Ascending aorta (tissue), 2 donors: ENCODE results near the gene CREB5. TPM values are rescaled to one million over a fixed set of nuclear protein-coding genes. Genes with fewer than 3 reads are reported as not detected.
A peak's percentile ranks its signal among the peaks of the same experiment; 100 is the strongest.
"Not testable (repeated sequence)": the region's sequence is repeated elsewhere in the genome, so short reads cannot be mapped to it uniquely, and the experiment has no call there.

ENCODE experiments used
- DNase-seq, 2 donors: peaks; one replicate each; pipeline ENCODE4 v3.0.0-alpha.2; 2019; ENCODE audit warnings: low spot score in 2 of 2
- H3K27ac ChIP-seq, 2 donors: fragments of 200-600 bp; sonication (generic); one replicate each; pipeline ENCODE4 v1.5.1; 2016 to 2017; ENCODE audit warnings: mild to moderate bottlenecking in 1 of 2
- H3K27me3 ChIP-seq: fragments of 200-600 bp; sonication (generic); one replicate; pipeline ENCODE4 v1.5.1; 2017
- H3K36me3 ChIP-seq, 2 donors: fragments of 200-600 bp; sonication (generic); one replicate each; pipeline ENCODE4 v1.5.1; 2016
- H3K4me1 ChIP-seq, 2 donors: fragments of 200-600 bp; sonication (generic); one replicate each; pipeline ENCODE4 v1.5.1; 2016 to 2017; ENCODE audit warnings: mild to moderate bottlenecking in 1 of 2
- H3K4me3 ChIP-seq, 2 donors: fragments of 200-600 bp; sonication (generic); one replicate each; pipeline ENCODE4 v1.5.1; 2016 to 2017; ENCODE audit warnings: mild to moderate bottlenecking in 1 of 2
- H3K9me3 ChIP-seq, 2 donors: fragments of 200-600 bp; sonication (generic); one replicate each; pipeline ENCODE4 v1.5.1; 2016
- intact Hi-C: fragments of 100-400 bp; cut with DNase I; formaldehyde crosslinking; loops from one replicate; pipeline ENCODE4 v1.15.1; 2023
- total RNA-seq: library from RNA; depleted of rRNA; stranded (reverse); fragments of >200 nt; gene quantifications from one replicate; pipeline ENCODE4 v1.1.0, GENCODE V29; 2016
- TF ChIP-seq, protein P1 (sequence below), 3 experiments: fragments of 200-600 bp in 2 of 3; fragments of 450-650 bp in 1 of 3; sonication (generic) in 2 of 3; IDR thresholded peaks; one replicate each; pipeline ENCODE4 v1.5.1; 2016 to 2019; ENCODE audit warnings: antibody characterized with exemption in 3 of 3, mild to moderate bottlenecking in 1 of 3, moderate library complexity in 1 of 3

Gene CREB5
- total RNA-seq, 1 donor from 2014 or later, result 143 TPM

DNA sequence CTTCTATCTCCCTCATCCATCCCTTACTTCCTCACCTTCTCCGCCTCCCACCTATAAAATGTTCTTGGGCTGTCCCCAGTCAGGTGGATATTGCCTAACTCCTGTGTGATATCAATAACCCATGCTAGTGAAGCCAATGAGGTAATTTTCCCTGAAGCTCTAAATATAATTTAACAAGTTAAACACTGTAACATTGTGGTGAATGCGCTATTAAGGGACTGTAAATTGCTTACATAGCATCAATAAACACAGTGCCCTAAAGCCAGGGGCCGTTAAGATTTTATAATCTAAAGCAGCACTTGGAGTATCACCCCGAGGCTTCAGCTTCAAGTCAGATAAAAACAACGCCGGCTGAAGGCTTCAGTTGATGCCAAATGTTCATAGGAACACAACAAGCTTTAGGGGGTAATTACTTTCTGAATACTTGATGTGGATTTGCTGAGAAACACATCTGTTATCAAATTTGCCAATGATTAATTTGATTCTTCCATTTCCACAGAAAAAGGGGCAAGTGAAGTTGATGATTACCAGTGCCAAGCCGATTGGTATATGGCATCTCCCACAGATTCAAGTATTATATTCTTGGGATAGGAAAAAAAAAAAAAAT lies 138.4 kb downstream of the CREB5 start:
- peaks cover 0 to 4% of the 10 kb centered on the region in 2 donors for H3K4me1 ChIP-seq
- no peaks in the 10 kb centered on the region for H3K36me3 ChIP-seq
- intact Hi-C loops, result no loop called here
- no peaks in the 10 kb centered on the region for H3K27me3 ChIP-seq
- no peak overlapping the region for H3K4me3 ChIP-seq
- TF ChIP-seq, protein P1, sequence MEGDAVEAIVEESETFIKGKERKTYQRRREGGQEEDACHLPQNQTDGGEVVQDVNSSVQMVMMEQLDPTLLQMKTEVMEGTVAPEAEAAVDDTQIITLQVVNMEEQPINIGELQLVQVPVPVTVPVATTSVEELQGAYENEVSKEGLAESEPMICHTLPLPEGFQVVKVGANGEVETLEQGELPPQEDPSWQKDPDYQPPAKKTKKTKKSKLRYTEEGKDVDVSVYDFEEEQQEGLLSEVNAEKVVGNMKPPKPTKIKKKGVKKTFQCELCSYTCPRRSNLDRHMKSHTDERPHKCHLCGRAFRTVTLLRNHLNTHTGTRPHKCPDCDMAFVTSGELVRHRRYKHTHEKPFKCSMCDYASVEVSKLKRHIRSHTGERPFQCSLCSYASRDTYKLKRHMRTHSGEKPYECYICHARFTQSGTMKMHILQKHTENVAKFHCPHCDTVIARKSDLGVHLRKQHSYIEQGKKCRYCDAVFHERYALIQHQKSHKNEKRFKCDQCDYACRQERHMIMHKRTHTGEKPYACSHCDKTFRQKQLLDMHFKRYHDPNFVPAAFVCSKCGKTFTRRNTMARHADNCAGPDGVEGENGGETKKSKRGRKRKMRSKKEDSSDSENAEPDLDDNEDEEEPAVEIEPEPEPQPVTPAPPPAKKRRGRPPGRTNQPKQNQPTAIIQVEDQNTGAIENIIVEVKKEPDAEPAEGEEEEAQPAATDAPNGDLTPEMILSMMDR (IDR thresholded peaks at IDR 0.05), result no peak
- H3K27ac ChIP-seq, result no peak overlapping the region
- DNase-seq, result no peak
- H3K9me3 ChIP-seq, result no peaks in the 10 kb centered on the region

DNA sequence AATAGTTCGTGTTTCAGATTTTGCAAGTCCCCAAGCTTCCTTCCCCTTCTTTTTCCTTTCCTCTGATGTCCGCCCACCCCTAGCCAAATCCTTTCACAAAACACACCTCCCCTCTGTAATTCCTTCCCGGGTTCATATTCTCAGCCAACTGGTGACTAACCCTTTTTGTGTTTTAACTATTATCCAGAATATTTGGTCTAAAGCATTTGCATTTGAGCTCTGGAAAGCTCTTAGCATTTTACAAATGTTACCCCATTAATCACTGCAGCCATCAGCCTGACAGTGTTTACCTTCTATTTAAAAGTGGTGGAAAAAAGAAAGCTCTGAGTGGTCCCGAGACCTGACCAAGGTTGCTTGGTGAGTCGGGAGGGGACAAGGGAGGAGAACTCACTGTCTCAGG lies 139.0 kb downstream of the CREB5 start:
- H3K27ac ChIP-seq, result no peak overlapping the region

DNA sequence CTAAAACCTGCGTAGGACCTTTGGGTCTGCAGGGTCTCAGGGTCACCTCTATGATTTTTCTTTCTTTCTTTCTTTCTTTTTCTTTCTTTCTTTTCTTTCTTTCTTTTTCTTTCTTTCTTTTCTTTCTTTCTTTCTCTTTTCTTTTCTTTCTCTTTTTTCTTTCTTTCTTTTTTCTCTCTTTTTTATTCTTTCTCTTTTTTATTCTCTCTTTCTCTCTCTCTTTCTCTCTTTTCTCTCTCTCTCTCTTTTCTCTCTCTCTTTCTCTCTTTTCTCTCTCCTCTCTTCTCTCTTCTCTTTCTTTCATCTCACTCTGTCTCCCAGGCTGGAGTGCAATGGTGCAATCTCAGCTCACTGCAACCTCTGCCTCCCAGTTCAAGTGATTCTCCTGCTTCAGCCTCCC lies 139.4 kb downstream of the CREB5 start:
- H3K4me3 ChIP-seq, result peak overlapping the region in 1 of 2 donors; percentile 33
- DNase-seq, H3K36me3 ChIP-seq, H3K4me1 ChIP-seq, H3K27me3 ChIP-seq, intact Hi-C loops, H3K27ac ChIP-seq, H3K9me3 ChIP-seq: not testable (repeated sequence)

More for the DNA sequence above, 139.0 kb downstream of the CREB5 start:
- H3K4me3 ChIP-seq, result peak overlapping the region in 1 of 2 donors; percentile 33
- TF ChIP-seq, protein P1 (IDR thresholded peaks at IDR 0.05), result no peak
- no peaks in the 10 kb centered on the region for H3K36me3 ChIP-seq
- no peaks in the 10 kb centered on the region for H3K9me3 ChIP-seq
- no peak for DNase-seq
- intact Hi-C loops, result no loop called here
- peaks cover 0 to 4% of the 10 kb centered on the region in 2 donors for H3K4me1 ChIP-seq
- H3K27me3 ChIP-seq, result no peaks in the 10 kb centered on the region

DNA sequence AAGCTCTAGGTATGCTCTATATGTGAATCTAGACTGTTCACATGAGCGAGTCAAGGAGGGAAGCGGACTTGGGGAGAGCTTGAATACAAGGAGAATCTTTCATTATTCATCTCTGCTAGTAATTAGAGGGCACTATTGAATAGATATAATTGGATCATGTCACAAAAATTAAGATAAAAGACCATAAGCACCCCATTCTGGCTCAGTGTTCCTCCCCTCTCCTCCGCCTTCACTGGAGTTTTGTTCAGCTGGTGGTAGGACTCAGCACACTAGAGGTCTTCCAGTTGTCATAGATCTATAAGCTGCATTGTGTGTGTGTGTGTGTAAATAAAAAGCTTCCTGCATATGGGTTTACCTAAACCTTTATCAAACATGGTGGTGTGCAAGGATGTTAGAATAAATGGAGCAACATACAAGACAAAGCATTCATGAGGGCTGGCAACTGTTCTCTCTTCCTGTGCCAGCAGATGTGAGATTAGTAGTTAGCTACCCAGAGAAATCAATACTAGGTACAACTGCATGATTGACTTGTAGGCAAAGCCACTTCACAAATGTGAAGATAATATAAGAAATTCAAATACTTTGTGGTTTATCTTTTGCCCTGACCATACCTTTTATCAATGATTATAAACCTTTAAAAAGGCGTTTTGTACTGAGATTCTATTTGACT lies 142.6 kb downstream of the CREB5 start:
- Histone ChIP-seq H3K27me3 (no peaks in the 10 kb centered on the region), H3K36me3 (no peaks in the 10 kb centered on the region), H3K9me3 (no peaks in the 10 kb centered on the region), H3K27ac (no peak overlapping the region), H3K4me3 (no peak overlapping the region), H3K4me1 (peaks cover 0 to 4% of the 10 kb centered on the region in 2 donors)
- TF ChIP-seq, protein P1 (IDR thresholded peaks at IDR 0.05), result no peak
- intact Hi-C loops, result no loop called here
- DNase-seq, result no peak

DNA sequence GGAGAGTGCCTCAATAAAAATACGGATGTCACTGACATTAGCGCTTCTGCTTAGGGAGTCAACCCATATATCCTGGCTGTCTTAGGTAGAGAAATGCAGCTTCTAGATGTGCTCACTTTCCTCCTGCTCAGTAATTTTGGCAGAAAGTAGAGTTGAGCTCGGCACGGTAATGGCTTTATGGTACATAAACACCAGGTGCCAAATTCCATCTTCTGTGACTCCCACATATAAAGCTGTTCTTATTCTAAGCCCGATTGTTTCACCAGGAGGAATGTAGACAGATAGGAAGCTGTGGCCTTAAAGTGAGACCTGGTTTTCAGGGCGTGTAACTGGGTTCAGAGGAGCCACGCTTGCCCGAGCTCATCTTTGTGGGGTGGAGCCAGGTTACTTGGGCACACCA lies 143.7 kb downstream of the CREB5 start:
- Histone ChIP-seq H3K27me3 (no peaks in the 10 kb centered on the region), H3K27ac (no peak overlapping the region), H3K36me3 (no peaks in the 10 kb centered on the region), H3K4me3 (no peak overlapping the region), H3K4me1 (peaks cover 0 to 4% of the 10 kb centered on the region in 2 donors), H3K9me3 (no peaks in the 10 kb centered on the region)
- TF ChIP-seq, protein P1 (IDR thresholded peaks at IDR 0.05), result no peak
- DNase-seq, result no peak
- intact Hi-C loops, result no loop called here

DNA sequence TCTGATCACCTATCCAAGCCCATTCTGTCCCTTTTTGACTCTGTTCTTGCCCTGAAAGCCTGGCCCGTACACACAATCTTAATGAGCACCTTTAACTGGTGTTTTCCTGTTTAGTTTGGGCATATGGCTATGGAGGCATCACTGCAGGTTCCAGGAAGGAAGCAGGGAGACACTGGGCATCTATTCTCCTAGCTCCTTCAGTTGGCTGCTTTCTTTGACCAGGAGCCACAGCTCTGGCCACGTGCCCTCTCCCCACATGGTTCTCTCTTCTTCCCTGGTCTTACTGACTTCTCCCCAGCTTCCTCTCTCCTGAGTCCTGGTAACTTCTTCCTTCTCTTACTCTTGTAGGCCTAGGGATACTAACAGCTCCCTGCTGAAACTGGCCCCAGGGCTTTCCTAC lies 144.4 kb downstream of the CREB5 start:
- Histone ChIP-seq H3K4me3 (no peak overlapping the region), H3K36me3 (no peaks in the 10 kb centered on the region), H3K27ac (no peak overlapping the region), H3K9me3 (no peaks in the 10 kb centered on the region), H3K4me1 (no peaks in the 10 kb centered on the region), H3K27me3 (no peaks in the 10 kb centered on the region)
- intact Hi-C loops, result no loop called here
- no peak for DNase-seq
- TF ChIP-seq, protein P1 (IDR thresholded peaks at IDR 0.05), result no peak
